Inflammatory macrophage treated with lipopolysaccharide for 4 hours (primary cell): ENCODE results near the gene DOCK10.
"Not testable (repeated sequence)": the region's sequence is repeated elsewhere in the genome, so short reads cannot be mapped to it uniquely, and the experiment has no call there.

Source experiments
- DNase-seq: peaks from one replicate; pipeline ENCODE4 v3.0.0-alpha.2; 2020

The DOCK10 gene

DNA sequence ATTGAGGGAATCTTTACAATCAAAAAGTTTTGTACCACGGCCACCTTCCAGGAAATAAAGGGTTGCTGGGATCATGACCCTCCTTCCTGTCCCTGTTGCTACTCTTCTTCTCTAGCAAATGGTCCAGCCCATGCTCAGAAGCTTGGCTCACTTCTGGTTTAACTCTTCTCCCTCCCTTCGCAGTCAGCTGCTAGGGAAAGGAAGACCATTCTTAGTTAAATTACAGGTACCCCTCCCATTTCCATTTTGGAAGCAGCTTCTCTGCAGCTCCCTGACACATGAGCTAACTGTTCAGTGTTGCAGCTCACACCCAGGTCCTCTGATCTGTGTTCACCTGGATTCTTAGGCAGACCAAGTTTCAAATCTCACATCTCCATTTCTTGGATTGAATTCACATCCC, 100.3 kb downstream of the DOCK10 start:
- DNase-seq: no peak

DNA sequence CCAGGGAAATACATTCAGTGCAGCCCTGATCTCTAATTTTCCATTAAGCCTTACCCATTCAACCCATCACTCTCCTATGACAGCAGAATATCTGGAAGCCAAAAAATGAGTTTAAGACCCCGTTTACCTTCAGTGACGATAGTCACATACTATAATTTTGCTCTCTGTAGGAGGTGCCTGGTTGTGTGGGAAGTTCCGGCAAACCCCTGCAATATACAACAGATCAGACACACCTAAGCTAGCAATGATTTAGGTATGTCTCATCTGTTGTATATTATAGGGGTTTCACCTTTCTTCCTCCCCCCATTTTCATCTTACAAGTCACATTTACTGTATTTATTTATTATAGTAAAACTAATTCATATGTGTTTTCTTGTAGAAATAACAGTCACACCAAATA, 101.7 kb downstream of the DOCK10 start:
- DNase-seq: no peak

DNA sequence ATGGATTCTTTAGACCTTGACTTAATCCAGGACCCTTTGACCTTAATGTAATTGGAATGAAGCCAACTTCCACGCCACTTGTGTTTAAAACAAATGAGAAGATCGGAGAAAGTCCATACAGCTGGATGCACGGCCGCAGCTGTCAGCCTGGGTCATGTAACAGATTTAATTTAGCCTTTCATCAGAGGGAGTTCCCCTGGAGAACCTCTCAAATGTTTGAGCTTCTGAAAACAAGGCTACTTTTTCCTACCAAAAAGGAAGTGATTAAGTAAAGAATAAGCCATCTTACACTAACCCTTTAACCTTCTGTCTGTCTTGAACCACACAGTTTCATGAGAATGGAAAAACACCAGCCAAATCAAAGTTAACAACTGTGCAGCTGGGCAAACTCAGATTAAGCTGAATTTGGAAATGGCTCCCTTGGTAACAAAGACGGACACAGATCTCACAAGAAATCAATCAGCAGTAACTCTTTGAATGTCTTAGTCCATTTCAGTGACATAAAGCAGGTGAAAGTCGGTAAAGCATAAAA, 103.6 kb downstream of the DOCK10 start:
- peak; percentile 66 for DNase-seq

DNA sequence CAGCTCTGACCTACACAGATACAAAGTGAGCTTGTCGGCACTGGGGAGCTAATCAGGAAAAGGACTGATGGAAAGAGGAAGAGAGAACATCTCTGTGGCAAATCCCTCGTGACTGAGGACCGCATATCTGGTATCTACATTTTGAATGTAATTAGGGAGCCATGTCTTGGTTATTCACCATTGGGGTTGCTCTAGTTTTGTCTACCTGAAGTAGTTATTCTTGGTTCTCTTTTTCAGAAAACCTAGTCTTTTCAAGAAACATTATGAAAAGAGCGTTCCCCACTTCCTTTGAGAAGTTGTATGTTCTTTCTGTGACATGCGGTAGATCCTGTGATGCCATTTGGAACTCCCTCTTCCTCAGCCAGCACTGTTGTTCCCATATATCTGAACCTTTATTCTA, 104.4 kb downstream of the DOCK10 start:
- peak; percentile 72 for DNase-seq

DNA sequence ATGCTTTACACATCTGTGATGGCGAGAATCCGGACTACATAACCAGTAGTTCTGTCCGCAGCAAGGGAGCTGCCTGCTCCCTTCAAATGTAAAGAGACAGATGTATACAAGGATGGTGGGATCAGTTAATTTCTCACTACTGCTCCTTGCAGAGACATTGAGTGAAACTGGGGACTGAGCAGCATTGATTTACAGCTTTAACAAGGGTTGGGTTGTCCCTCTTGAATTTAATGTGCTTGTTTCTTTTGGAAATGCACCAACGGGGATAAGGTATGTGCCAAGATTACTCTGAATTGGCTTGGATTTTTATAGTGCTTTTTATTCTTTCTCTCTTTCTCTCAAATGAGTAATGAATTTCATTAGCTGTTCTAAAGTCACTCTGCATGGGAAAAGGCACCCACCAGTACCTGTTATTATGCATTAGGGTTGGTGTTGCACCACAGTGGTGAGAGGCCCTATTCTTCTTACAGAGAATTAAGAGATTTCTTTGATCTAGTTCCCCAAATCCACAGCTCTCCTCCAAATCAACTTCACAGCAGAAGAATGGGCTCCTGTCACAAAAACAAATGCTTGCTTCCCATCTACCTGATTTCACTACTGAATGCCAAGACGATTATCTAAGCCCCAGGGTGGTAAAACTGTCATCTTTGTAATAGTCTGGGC, 107.6 kb downstream of the DOCK10 start:
- DNase-seq: no peak

DNA sequence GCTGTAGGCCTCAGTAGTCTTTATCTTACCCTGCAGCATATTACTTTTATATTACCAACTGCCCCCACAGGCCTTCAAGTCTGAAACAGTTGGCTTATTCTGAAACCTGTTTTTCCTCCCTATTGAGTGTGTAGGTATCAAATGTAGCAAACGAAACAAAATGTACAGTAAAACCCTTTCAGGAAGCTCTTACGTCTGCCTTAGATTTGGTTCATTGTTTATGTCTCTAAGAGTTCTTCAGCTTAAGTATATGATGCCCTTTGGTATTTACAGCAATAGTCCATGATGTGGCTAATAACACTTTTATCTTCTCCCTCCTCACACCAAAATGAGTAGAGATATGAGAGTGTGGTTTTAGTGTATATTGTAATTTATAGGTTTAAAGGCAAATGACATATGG, 108.8 kb downstream of the DOCK10 start:
- no peak for DNase-seq

DNA sequence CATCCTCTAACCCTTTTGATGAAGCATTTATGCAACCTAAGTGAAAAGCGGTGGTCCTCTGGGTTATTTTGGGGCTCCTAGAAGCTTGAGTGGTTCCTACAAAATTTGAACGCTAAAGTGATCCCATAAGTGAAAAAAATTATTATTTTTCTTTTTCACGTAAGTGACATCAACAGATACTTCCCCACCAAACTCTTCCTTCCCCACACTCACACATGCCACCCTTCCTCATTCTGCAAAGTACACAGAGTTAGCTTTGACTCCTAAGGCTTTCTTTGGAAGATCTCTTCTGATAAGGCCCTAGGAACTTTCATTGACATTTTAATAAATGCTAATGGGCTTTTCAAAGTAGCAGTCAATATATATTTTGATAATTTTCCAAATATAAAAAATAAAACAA, 109.7 kb downstream of the DOCK10 start:
- DNase-seq: peak; percentile 43

DNA sequence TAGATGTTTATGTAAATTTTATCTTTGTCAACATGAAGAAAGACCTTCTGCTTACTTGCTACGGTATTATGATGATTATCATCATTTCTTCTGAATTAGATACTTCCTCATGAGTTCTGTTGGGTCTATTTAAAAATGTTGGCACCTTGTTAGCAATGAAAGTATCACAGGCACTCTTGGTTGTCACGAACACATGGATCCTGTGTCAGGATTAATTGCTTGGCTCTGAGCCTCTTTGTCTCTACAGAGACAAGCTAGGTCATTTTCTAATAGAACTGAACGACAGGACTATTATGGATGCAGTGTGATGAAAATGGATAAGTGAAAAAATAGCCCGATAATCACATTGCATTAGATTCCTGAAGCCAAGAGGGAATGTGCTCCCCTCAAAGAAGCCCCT, 110.3 kb downstream of the DOCK10 start:
- DNase-seq: no peak

DNA sequence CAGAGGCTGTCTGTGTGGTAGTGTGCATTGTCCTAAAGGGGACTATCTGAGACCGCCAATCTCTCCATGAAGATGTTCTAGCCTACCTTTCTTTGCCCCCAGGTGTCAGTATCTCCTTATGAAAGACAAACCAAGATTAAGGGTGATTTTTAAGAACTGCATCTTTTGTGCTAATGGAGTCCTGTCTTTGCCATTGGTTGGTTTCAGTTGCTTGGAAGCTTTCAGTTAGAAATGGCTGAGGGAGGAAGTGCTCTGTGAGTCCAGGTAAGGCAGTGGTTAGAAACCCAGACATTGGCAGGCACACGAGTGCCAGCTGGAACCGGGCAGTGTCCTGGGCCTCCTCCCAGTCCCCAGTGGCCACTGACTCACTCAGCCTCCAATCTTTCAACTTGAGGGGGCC, 111.3 kb downstream of the DOCK10 start:
- no peak for DNase-seq

DNA sequence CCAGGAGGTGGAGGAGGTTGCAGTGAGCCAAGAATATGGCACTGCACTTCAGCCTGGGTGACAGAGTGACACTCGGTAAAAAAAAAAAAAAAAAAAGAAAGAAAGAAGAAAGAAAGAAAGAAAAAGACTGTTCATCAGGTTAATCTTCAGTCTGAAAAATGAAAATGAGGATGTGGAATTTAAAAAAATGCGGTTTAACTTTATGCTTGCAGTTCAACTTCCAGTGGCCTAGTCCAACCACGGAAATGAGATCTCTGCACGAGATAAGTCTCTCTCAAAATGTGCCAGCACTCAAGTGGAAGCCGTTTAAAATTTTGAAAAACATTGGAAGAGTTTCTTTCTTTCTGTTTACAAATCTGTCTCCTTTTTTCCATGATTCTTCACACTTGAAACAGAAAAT, 112.1 kb downstream of the DOCK10 start:
- DNase-seq: peak; percentile 53

DNA sequence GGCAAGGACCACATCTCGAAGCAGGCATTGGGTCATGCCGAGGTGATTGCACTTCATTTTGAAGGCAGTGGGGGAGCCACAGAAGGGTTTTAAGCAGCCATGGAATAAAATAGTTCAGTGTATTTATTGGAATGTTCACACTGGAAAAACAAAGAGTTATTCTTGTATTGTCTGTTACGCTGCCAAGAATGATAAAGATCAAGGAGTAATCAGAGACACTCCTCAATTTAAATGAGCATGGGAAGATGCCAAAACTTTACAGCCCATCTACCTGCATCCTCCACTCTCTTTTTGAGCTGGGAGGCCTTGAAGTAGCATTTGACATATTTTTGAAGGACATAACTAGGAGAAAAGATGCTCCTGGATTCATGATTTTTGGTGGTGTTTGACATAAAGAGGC, 112.8 kb downstream of the DOCK10 start:
- DNase-seq: no peak

DNA sequence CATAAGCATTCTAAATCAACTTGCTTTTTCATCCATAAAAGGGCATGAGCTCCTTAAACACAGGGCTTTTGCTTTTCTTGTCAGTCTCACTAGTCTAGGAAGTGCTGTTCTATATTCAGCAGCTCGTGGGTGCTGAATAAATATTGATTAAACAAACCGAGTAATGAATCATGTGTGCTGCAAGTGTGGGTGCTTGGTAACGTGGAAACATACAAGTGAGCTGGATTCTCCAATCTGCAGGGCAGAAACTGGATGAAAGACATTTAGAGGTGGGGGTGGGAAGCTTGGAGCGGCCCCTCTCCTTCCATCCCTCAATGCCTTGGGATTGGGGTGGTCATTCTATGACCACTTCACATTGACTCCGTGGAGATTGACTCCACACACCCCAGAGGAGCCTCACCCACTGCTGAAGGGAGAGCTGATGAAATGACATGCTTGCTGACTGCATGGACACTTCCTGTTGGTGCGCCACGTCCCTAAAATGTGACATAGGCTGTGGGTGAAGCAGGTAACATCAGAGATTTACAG, 114.6 kb downstream of the DOCK10 start:
- DNase-seq: peak; percentile 71

DNA sequence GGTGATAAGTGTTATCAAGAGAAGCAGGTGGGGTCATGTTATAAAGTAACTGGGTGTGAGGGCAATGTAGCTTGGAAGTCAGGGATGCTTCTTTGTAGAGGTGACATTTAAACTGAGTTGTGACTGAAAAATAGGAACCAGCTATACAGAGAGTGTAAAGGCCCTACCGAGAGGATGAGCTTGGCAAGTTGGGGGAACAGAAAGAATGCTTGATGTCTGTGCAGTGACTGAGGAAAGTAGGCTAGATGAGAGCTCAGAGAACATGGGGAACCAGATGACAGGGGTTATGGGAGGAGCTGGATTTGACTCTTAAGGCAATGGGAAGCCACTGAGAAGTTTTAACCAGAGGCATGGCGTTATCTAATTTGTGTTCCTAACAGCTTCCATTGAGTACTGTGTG, 115.3 kb downstream of the DOCK10 start:
- peak; percentile 39 for DNase-seq

DNA sequence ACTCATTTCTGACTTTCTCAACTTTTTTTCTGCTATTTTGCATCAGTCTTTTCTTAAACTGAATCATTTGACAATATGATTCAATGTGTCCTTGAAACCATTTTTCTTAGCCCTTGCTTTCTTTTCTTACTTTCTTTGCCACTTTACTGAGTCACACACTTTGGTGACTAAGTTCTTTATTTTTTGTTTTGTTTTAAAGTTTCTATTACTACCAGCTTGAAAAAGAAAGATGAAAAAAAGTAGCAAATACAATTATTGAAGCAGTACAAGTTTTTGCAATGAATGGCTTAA, 116.5 kb downstream of the DOCK10 start:
- peak; percentile 83 for DNase-seq

DNA sequence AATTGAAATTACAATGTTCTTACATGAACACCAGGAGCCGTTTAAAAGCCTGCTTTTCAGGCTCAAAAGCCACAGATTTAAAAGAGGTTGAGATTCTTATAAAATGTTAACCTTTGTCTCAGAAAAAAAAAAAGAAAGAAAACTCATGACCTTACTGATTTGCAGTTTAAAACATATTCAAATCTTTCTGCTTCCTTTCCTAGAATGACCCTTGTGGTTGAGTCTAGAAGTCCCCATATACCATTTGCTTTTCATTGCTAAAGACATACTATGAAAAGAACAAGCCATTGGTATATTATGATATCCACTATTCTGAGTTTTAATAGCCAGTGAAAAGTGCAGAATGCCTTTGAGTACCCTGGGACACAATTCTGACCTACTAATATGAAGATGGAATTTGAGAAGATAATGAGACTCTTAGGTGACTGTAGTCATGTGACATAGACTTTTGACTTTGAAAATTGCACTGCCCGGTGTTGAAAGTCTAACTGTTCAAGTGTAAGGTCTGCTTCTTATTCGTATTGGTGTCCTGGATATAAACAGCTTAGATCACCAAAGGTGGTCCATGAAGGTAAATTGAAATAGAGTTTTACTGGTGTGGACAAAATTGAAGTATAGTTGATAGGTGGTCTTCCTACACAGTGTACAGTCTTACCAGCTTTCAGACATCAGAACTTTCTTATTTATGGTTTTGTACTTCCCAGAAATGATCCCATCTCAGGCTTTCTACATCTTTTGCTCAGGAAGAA, 117.0 kb downstream of the DOCK10 start:
- no peak for DNase-seq

DNA sequence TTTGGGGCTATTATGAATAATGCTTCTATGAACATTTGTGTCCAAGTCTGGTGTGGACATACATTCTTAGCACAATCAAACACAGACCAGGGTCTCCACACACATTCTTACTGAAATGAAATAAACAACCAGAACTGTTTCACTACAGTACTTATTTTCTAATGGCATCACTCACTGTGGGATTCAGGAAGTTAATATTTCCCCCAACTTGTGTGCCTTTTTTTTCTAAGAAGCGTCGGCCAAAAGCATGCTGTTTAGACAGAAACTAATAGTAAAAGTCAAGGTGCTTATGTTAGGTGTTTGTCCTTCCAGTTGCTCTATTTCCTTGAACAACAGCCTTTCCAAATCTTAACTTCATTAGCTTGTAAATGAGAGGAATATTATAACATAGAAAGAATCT, 117.6 kb downstream of the DOCK10 start:
- peak; percentile 70 for DNase-seq

DNA sequence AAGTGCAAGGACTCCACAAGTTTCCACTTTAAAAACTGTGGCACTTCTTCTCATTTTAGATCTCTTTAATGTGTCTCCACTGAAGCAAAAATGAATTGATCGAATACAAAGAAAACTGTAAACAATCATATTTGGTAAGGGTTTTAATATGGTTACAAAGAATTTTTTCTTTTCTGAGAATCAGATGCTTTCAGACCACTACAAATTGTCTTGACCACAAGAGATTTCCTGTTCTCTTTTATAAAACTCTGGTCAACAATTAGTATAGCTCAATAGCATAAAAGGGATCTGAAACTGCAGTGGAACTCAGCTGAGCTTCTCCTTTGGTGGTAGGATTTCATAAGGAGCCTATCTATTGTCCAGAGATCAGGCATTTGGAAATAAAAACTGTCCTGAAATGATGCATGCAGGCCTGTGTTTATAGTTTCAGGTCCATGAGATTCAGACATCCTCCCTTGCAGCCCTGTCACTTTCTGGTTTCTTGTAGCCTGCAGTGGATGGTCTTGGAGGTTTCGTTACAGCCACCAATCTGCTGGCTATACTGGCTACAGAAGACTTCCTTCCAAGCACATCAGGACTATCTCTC, 120.0 kb downstream of the DOCK10 start:
- peak; percentile 94 for DNase-seq

DNA sequence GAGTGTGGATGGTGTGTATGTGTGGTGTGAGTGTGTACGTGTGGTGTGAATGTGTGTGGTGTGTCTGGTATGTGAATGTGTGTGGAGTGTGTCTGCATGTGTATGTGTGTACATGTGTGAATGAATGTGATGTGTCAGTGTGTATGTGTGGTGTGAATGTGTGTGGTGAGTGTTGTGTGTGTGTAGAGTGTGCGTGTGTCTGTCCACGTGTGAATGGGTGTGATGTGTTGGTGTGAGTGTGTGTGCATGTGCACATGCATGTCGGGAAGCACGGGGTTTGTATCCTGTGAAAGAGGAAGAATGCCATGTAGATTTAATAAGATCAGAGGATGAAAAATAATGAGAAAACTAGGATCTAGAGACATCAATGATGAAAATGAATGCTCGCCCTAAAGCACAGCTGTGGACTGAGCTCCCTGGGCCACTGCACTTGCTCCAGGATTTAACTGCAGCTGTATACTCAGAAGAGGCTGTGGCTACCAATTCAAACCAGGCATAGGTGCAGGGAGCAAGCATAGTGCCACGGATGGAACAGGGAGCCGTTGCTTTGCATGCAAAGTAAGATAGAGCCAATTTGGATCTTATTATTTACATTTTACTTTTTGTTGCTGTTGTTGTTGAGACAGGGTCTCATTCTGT, 122.7 kb downstream of the DOCK10 start:
- DNase-seq: no peak

DNA sequence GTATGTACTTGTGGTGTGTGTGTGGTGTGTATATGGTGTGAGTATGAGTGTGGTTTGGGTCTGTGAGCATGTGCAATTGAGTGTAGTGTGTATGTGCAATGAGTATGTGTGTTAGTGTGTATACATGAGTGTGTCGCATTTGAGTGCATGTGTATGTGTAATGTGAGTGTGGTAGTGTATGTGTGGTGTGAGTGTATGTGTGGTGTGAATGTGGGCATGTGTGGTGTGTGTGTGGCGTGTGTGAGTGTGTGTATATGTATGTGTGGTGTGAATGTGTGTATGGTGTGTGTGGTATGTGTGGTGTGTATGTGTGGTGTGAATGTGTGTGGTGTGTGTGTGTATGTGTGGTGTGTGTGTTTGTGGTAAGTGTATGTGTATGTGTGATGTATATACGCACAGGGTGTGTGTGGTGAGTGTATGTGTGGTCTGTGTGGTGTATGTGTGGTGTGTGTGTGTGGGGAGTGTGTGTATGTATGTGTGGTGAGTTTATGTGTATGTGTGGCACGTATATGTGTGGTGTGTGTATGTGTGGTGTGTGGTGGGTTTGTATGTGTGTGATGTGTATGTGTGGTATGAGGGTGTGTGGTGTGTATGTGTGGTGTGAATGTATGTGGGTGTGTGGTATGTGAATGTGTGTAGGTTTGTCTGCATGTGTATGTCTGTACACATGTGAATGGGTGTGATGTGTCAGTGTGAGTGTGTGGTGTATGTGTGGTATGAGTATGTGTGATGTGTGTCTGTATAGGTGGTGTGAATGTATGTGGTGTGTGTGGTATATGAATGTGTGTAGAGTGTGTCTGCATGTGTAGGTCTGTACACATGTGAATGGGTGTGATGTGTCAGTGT, 123.4 kb downstream of the DOCK10 start:
- no peak for DNase-seq

DNA sequence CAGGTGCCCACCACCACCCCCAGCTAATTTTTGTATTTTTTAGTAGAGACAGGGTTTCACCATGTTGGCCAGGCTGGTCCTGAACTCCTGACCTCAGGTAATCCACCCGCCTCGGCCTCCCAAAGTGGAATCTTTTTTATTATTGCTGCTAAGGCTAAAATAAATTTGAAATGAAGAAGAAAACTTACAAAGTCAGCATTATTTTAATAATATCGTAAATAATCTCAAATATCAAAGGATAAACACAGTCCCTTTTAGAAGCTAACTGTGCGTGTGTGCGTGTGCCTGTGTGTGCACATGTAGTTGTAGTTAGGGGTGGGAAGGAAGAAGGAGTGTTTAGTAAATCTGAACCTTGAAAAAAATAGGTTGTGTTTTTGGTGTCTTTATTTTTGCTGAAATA, 125.0 kb downstream of the DOCK10 start:
- DNase-seq: not testable (repeated sequence)

DNA sequence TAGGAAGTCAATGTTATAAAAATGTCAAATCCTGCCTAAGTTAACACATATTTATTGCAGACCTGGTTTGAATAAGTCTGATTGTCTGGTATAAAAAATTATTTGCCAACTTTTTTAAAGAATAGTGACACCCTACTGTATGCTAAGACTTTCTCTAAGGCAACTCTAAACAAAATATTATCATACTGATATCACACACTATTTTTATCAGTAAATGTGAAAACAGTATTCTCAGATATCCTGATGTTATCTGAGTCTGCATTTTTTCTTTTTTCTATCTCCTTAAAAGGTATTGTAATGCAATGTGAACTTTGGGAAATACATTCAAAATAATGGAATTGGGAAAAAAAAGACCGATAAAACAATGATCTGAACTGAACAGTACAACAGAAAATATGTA, 127.1 kb downstream of the DOCK10 start:
- no peak for DNase-seq

DNA sequence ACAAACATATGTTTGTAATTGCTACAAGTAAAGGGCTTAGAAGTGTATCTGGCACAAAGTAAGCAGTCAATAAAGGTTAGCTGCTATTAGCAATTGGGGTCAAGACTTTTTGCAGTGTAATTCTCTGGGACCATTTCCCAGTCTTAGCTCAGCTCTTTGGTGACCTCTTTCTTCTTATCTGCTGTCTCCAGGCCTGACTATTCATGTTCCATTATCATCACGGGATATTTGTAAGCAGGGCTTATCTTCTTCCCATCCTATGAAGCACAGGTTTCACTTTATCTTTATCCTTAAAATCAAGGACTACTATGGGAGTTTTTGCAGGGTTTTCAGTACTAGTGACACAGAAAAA, 131.7 kb downstream of the DOCK10 start:
- DNase-seq: no peak
